Parathyroid adenoma (tissue), 2 donors: ENCODE data around the gene PPT2.

Experiments
- H2AFZ ChIP-seq: fragments of 300-600 bp; sonication (generic); one replicate; pipeline ENCODE4 v1.7.0; 2017; ENCODE audit warnings: antibody characterized with exemption, mild to moderate bottlenecking
- H3K27ac ChIP-seq: fragments of 300-600 bp; sonication (generic); one replicate; pipeline ENCODE4 v1.7.0; 2017
- H3K27me3 ChIP-seq: fragments of 300-600 bp; sonication (generic); one replicate; pipeline ENCODE4 v1.7.0; 2017; ENCODE audit warnings: low read length; ENCODE audit not compliant: control insufficient read depth, insufficient read depth
- H3K36me3 ChIP-seq: fragments of 300-600 bp; sonication (generic); one replicate; pipeline ENCODE4 v1.7.0; 2017; ENCODE audit warnings: low read length; ENCODE audit not compliant: control insufficient read depth, insufficient read depth
- H3K4me1 ChIP-seq: fragments of 300-600 bp; sonication (generic); one replicate; pipeline ENCODE4 v1.7.0; 2017; ENCODE audit warnings: control low read depth
- H3K4me2 ChIP-seq: fragments of 300-600 bp; sonication (generic); one replicate; pipeline ENCODE4 v1.7.0; 2017; ENCODE audit warnings: low read length
- H3K4me3 ChIP-seq: fragments of 300-600 bp; sonication (generic); one replicate; pipeline ENCODE4 v1.7.0; 2017; ENCODE audit warnings: low read depth, low read length
- H3K79me2 ChIP-seq: fragments of 300-600 bp; sonication (generic); one replicate; pipeline ENCODE4 v1.7.0; 2017; ENCODE audit warnings: control low read depth
- H3K9ac ChIP-seq: fragments of 300-600 bp; sonication (generic); one replicate; pipeline ENCODE4 v1.7.0; 2017; ENCODE audit warnings: mild to moderate bottlenecking
- H3K9me3 ChIP-seq: fragments of 300-600 bp; sonication (generic); one replicate; pipeline ENCODE4 v1.7.0; 2017; ENCODE audit warnings: low read length; ENCODE audit not compliant: control insufficient read depth
- CTCF ChIP-seq: fragments of 300-600 bp; sonication (generic); IDR thresholded peaks from one replicate; pipeline ENCODE4 v1.7.0; 2017; ENCODE audit warnings: antibody characterized with exemption, mild to moderate bottlenecking
- donor health status: primary hyperparathyroidism.

PPT2 gene

GRCh38 chr6:32123681-32124080 lies 30.3 kb upstream of the PPT2 start:
- Histone ChIP-seq H3K36me3 (no peaks in the 10 kb centered on the region), H3K79me2 (peaks cover 14% of the 10 kb centered on the region), H2AFZ (no peak overlapping the region), H3K9me3 (no peaks in the 10 kb centered on the region), H3K4me2 (no peak overlapping the region), H3K27me3 (no peaks in the 10 kb centered on the region), H3K27ac (no peak overlapping the region), H3K9ac (no peak overlapping the region), H3K4me1 (peaks cover 13% of the 10 kb centered on the region), H3K4me3 (no peak overlapping the region)
- no peak for TF ChIP-seq CTCF

GRCh38 chr6:32126880-32127279 lies 27.1 kb upstream of the PPT2 start:
- no peak overlapping the region for H3K9ac ChIP-seq
- no peak overlapping the region for H3K27ac ChIP-seq
- H2AFZ ChIP-seq: no peak overlapping the region
- peaks cover 18% of the 10 kb centered on the region for H3K4me1 ChIP-seq
- no peaks in the 10 kb centered on the region for H3K9me3 ChIP-seq
- H3K4me3 ChIP-seq: peak overlapping the region; percentile 100
- H3K36me3 ChIP-seq: no peaks in the 10 kb centered on the region
- no peaks in the 10 kb centered on the region for H3K27me3 ChIP-seq
- H3K4me2 ChIP-seq: peak overlapping the region; percentile 94
- no peak for TF ChIP-seq CTCF
- peaks cover 14% of the 10 kb centered on the region for H3K79me2 ChIP-seq

GRCh38 chr6:32127409-32127716 lies 26.6 kb upstream of the PPT2 start:
- Histone ChIP-seq H3K27me3 (no peaks in the 10 kb centered on the region), H2AFZ (peak overlapping the region; percentile 79), H3K36me3 (no peaks in the 10 kb centered on the region), H3K4me1 (peaks cover 18% of the 10 kb centered on the region), H3K79me2 (peaks cover 14% of the 10 kb centered on the region), H3K4me3 (peak overlapping the region; percentile 100), H3K27ac (peak overlapping the region; percentile 74), H3K9me3 (no peaks in the 10 kb centered on the region), H3K9ac (no peak overlapping the region), H3K4me2 (peak overlapping the region; percentile 94)
- TF ChIP-seq CTCF: no peak

- peak within 1 kb of the TSS; percentile 97 for H3K4me2 ChIP-seq
- TF ChIP-seq CTCF: no peak
- H3K36me3 ChIP-seq: no peaks in the 10 kb centered on the region
- H3K9ac ChIP-seq: peak within 1 kb of the TSS; percentile 58
- peak within 1 kb of the TSS; percentile 93 for H3K27ac ChIP-seq
- H3K9me3 ChIP-seq: no peaks in the 10 kb centered on the region
- H3K4me3 ChIP-seq: peak within 1 kb of the TSS; percentile 100
- no peaks in the 10 kb centered on the region for H3K27me3 ChIP-seq
- peaks cover 14% of the 10 kb centered on the region for H3K79me2 ChIP-seq
- H3K4me1 ChIP-seq: peaks cover 18% of the 10 kb centered on the region
- H2AFZ ChIP-seq: peak within 1 kb of the TSS; percentile 79
These were observed 26.0 kb upstream of the PPT2 start, which contains the start of gene ATF6B for GRCh38 chr6:32127717-32128592. ATF6B (minus strand) TSS chr6:32128246; CDS start chr6:32128207, 39 bp downstream.
